Activated CD8-positive, alpha-beta T cell treated with anti-CD3 and anti-CD28 coated beads for 36 hours (primary cell): ENCODE measurements around the gene IL19. TPM values are rescaled to one million over a fixed set of nuclear protein-coding genes. Genes with fewer than 3 reads are reported as not detected.
"Not testable (repeated sequence)": the region's sequence is repeated elsewhere in the genome, so short reads cannot be mapped to it uniquely, and the experiment has no call there.

Experiments used
- ATAC-seq: fragments of 200-7000 bp; cut with Tn5 transposase; one replicate; pipeline ENCODE4 v1.10.0; 2021; ENCODE audit warnings: mild to moderate bottlenecking, moderate library complexity
- CTCF ChIA-PET: fragments of 350-600 bp; sonication (Branson Sonifier 250); formaldehyde crosslinking; loops from one replicate; lab custom pipeline; 2021; ENCODE audit warnings: antibody characterized with exemption; lab: Charles Lee
- POLR2A ChIA-PET: fragments of 350-600 bp; sonication (Branson Sonifier 250); formaldehyde crosslinking; loops from one replicate; lab custom pipeline; 2021; ENCODE audit warnings: antibody characterized with exemption; lab: Charles Lee
- DNase-seq: peaks from one replicate; pipeline ENCODE4 v3.0.0-alpha.2; 2020
- H3K27ac Mint-ChIP-seq: one replicate; pipeline ENCODE4 v1.8.0; 2021; ENCODE audit warnings: mild to moderate bottlenecking, mixed read lengths
- H3K27me3 Mint-ChIP-seq: one replicate; pipeline ENCODE4 v1.8.0; 2021; ENCODE audit warnings: mixed read lengths
- H3K36me3 Mint-ChIP-seq: one replicate; pipeline ENCODE4 v1.8.0; 2021; ENCODE audit warnings: low read depth, mixed read lengths
- H3K4me1 Mint-ChIP-seq: one replicate; pipeline ENCODE4 v1.8.0; 2021; ENCODE audit warnings: low read depth, mixed read lengths
- H3K4me3 Mint-ChIP-seq: one replicate; pipeline ENCODE4 v1.8.0; 2021; ENCODE audit warnings: mild to moderate bottlenecking, moderate library complexity, mixed read lengths
- H3K9me3 Mint-ChIP-seq: one replicate; pipeline ENCODE4 v1.8.0; 2021; ENCODE audit warnings: mixed read lengths
- CTCF ChIP-seq: fragments of 200-600 bp; IDR thresholded peaks from one replicate; pipeline ENCODE4 v1.8.0; 2022; ENCODE audit warnings: antibody characterized with exemption, mild to moderate bottlenecking
- intact Hi-C: fragments of 100-400 bp; cut with micrococcal nuclease; formaldehyde crosslinking; loops from one replicate; pipeline ENCODE4 v1.10.0; 2022
- total RNA-seq, 2 experiments: library from RNA; stranded (reverse); gene quantifications; one replicate each; pipeline ENCODE4 v1.2.3, GENCODE V29; 2021

IL19 gene
- total RNA-seq, 2 experiments from 2014 or later = not detected

GRCh38 chr1:206851341-206852010 is 80.9 kb downstream of the IL19 start:
- Mint-ChIP-seq H3K27ac (no peak overlapping the region), H3K27me3 (no peaks in the 10 kb centered on the region), H3K9me3 (peaks cover 2% of the 10 kb centered on the region), H3K4me3 (no peak overlapping the region), H3K36me3 (no peaks in the 10 kb centered on the region), H3K4me1 (no peaks in the 10 kb centered on the region)
- ChIA-PET CTCF (interaction anchor here (0.7 to 1.8 kb wide), 4 partner anchors 14 to 188 kb away, joined by 3 to 7 read pairs (median 3); partner anchors contain the start of gene IL20), POLR2A (no interaction called here)
- DNase-seq = no peak
- ATAC-seq = no peak
- no peak for TF ChIP-seq CTCF
- intact Hi-C loops = no loop called here

- H3K4me3 Mint-ChIP-seq, H3K36me3 Mint-ChIP-seq, H3K27me3 Mint-ChIP-seq, H3K27ac Mint-ChIP-seq, POLR2A ChIA-PET, H3K4me1 Mint-ChIP-seq, DNase-seq, H3K9me3 Mint-ChIP-seq, ATAC-seq, intact Hi-C loops: not testable (repeated sequence)
- CTCF ChIA-PET = interaction anchor here (1.0 to 1.5 kb wide), 2 partner anchors 10 to 12 kb away, joined by 3 to 9 read pairs; partner anchors contain the start of gene IL20
Observed at GRCh38 chr1:206852662-206853061, 82.1 kb downstream of the IL19 start.

GRCh38 chr1:206853696-206854095 is 83.1 kb downstream of the IL19 start:
- H3K4me1 Mint-ChIP-seq, H3K27me3 Mint-ChIP-seq, DNase-seq, H3K27ac Mint-ChIP-seq, ATAC-seq, H3K4me3 Mint-ChIP-seq, H3K9me3 Mint-ChIP-seq, intact Hi-C loops, POLR2A ChIA-PET, H3K36me3 Mint-ChIP-seq: not testable (repeated sequence)
- CTCF ChIA-PET = interaction anchor here (1.0 to 7.7 kb wide), 4 partner anchors 9 to 44 kb away, joined by 3 to 46 read pairs (median 22); partner anchors contain the start of gene IL20

- CTCF ChIA-PET = interaction anchor here (1.4 to 7.7 kb wide), 7 partner anchors 10 to 127 kb away, joined by 4 to 48 read pairs (median 31); partner anchors contain the start of gene IL20
- DNase-seq (no peak), ATAC-seq (no peak)
- intact Hi-C loops = no loop called here
- Mint-ChIP-seq H3K27ac (no peak overlapping the region), H3K27me3 (no peaks in the 10 kb centered on the region), H3K9me3 (peaks cover 2% of the 10 kb centered on the region), H3K4me3 (no peak overlapping the region), H3K4me1 (peaks cover 11% of the 10 kb centered on the region), H3K36me3 (no peaks in the 10 kb centered on the region)
- POLR2A ChIA-PET = no interaction called here
- no peak for TF ChIP-seq CTCF
Observed at GRCh38 chr1:206854401-206855129, 84.0 kb downstream of the IL19 start.

- Mint-ChIP-seq H3K27ac (no peak overlapping the region), H3K4me3 (no peak overlapping the region), H3K4me1 (peaks cover 11% of the 10 kb centered on the region), H3K9me3 (peaks cover 2% of the 10 kb centered on the region), H3K27me3 (no peaks in the 10 kb centered on the region), H3K36me3 (no peaks in the 10 kb centered on the region)
- CTCF ChIA-PET = interaction anchor here (1.0 to 7.7 kb wide), 12 partner anchors 10 to 311 kb away, joined by 3 to 48 read pairs (median 14); partner anchors contain the start of gene IL20
- no peak for TF ChIP-seq CTCF
- no peak for ATAC-seq
- DNase-seq = no peak
- intact Hi-C loops = no loop called here
- POLR2A ChIA-PET = no interaction called here
Observed at GRCh38 chr1:206855859-206856258, 85.3 kb downstream of the IL19 start.
